ENCODE results near the gene MDM2. TPM values are rescaled to one million over a fixed set of nuclear protein-coding genes. Genes with fewer than 3 reads are reported as not detected.

MDM2 gene
- total and polyA plus RNA-seq, 2 donors (not counting 3 experiments of a cell fraction or from before 2014, with no cell fraction given) = 16.7 to 270 TPM

DNA sequence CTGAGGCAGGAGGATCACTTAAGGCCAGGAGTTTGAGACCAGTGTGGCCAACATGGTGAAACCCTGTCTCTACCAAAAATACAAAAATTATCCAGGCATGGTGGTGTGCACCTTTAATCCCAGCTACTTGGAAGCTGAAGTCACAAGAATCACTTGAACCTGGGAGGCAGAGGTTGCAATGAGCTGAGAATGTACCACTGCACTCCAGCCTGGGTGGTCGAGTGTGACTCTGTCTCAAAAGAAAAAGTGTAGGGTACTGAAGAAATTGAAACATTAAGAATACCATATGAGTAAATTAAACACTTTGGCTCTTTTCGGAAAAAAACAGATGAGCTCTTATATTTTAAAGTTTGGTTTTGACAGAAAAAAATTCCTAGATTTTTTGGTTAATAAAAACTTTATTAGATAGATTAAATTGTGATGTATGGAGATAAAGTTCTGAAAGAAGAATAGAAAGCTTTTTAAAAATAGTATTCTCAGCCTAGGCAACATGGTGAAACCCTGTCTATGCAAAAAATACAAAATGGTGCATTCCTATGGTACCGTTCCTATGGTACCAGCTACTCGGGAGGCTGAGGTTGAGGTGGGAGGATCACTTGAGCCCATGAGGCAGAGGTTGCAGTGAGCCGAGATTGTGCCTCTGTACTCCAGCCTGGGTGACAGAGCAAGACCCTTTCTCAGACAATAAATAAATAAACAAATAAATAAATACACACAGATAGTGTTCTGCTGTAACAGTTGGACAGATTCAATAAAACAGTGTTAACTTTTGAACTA, 20.1 kb downstream of the MDM2 start:
- no peaks in the 10 kb centered on the region for H3K9me1 ChIP-seq (replicated peaks; ENCODE audit: control insufficient read depth, extremely low read depth, insufficient read depth, low read length)
- H4K20me1 ChIP-seq (replicated peaks; ENCODE audit: control insufficient read depth, extremely low read depth, insufficient read depth, low read length) = peaks cover 7% of the 10 kb centered on the region
- peak overlapping the region; percentile 39 for H3K27ac ChIP-seq (ENCODE audit: insufficient read depth, low read depth, low read length)
- no peak overlapping the region for H2AFZ ChIP-seq (ENCODE audit: low read depth, low read length)
- peak; percentile 19 for TF ChIP-seq POLR2AphosphoS5 (IDR thresholded peaks at IDR 0.05; ENCODE audit: insufficient read depth, low read depth, low read length)
- no peak for TF ChIP-seq JUN (IDR thresholded peaks at IDR 0.05; ENCODE audit: borderline replicate concordance, insufficient read depth, insufficient read length, low read depth)
- intact Hi-C loops (cut with micrococcal nuclease) (loop anchor here (5.0 kb wide), 1 partner anchor 216 kb away; the partner anchor contains the start of gene RAP1B), dilution Hi-C loops (cut with MboI; ENCODE audit: extremely low pct_ligation_motif_present, low sequenced_read_pairs) (no loop called here)
- H3K9me3 ChIP-seq (replicated peaks; ENCODE audit: control insufficient read depth, insufficient read depth, low read length) = no peaks in the 10 kb centered on the region
- BruUV-seq (replicated peaks) = no TSS peak
- H3K36me3 ChIP-seq (ENCODE audit: control insufficient read depth in 2 of 2, extremely low read depth in 1 of 2, insufficient read depth in 2 of 2, low read length in 2 of 2) = peaks cover 22 to 58% of the 10 kb centered on the region in 2 experiments
- H3K9ac ChIP-seq (replicated peaks; ENCODE audit: extremely low read depth, insufficient read depth, low read length) = no peak overlapping the region
- H3K27me3 ChIP-seq (ENCODE audit: control insufficient read depth in 2 of 2, insufficient read depth in 2 of 2, low read length in 2 of 2) = no peaks in the 10 kb centered on the region
- H3K4me3 ChIP-seq (replicated peaks in 1 of 3; ENCODE audit: insufficient read depth in 1 of 3, low read depth in 1 of 3, low read length in 3 of 3) = no peak overlapping the region
- DNase-seq (ENCODE audit: low read depth, low spot score) (no peak), FAIRE-seq (no peak)
- peaks cover 27% of the 10 kb centered on the region for H3K79me2 ChIP-seq (ENCODE audit: control insufficient read depth, insufficient read depth, low read length)
- ChIA-PET CTCF (interaction anchor here (1.1 to 1.4 kb wide), 2 partner anchors 8 to 41 kb away, joined by 4 to 5 read pairs; no protein-coding TSS in a partner anchor), POLR2A (interaction anchor here (0.6 kb wide), 2 partner anchors 9 to 88 kb away, joined by 3 to 5 read pairs; no protein-coding TSS in a partner anchor)
- no peak overlapping the region for H3K4me2 ChIP-seq (ENCODE audit: insufficient read depth, low read length)
- H3K4me1 ChIP-seq (ENCODE audit: control insufficient read depth, extremely low read depth, insufficient read depth, low read length) = peaks cover 10% of the 10 kb centered on the region

DNA sequence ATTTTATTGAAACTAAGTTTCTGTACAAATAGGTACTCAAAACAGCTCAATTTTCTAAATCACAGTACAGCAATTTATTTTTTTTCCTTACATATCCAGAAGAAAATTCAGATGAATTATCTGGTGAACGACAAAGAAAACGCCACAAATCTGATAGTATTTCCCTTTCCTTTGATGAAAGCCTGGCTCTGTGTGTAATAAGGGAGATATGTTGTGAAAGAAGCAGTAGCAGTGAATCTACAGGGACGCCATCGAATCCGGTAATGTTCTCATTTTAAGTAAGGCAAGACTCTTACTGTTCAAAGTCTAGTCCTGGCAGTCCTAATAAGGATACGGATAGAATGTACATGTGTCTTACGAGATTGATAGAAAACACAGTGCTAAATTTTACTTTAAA, 20.7 kb downstream of the MDM2 start:
- Histone ChIP-seq H2AFZ (ENCODE audit: low read depth, low read length) (no peak overlapping the region), H3K9ac (replicated peaks; ENCODE audit: extremely low read depth, insufficient read depth, low read length) (no peak overlapping the region), H3K4me2 (ENCODE audit: insufficient read depth, low read length) (no peak overlapping the region), H4K20me1 (replicated peaks; ENCODE audit: control insufficient read depth, extremely low read depth, insufficient read depth, low read length) (peaks cover 3% of the 10 kb centered on the region), H3K79me2 (ENCODE audit: control insufficient read depth, insufficient read depth, low read length) (peaks cover 23% of the 10 kb centered on the region), H3K9me3 (replicated peaks; ENCODE audit: control insufficient read depth, insufficient read depth, low read length) (no peaks in the 10 kb centered on the region), H3K36me3 (ENCODE audit: control insufficient read depth in 2 of 2, extremely low read depth in 1 of 2, insufficient read depth in 2 of 2, low read length in 2 of 2) (peaks cover 22 to 52% of the 10 kb centered on the region in 2 experiments), H3K27ac (ENCODE audit: insufficient read depth, low read depth, low read length) (no peak overlapping the region), H3K4me1 (ENCODE audit: control insufficient read depth, extremely low read depth, insufficient read depth, low read length) (peaks cover 10% of the 10 kb centered on the region), H3K4me3 (replicated peaks in 1 of 3; ENCODE audit: insufficient read depth in 1 of 3, low read depth in 1 of 3, low read length in 3 of 3) (no peak overlapping the region), H3K9me1 (replicated peaks; ENCODE audit: control insufficient read depth, extremely low read depth, insufficient read depth, low read length) (no peaks in the 10 kb centered on the region), H3K27me3 (ENCODE audit: control insufficient read depth in 2 of 2, insufficient read depth in 2 of 2, low read length in 2 of 2) (no peaks in the 10 kb centered on the region)
- FAIRE-seq = no peak
- TF ChIP-seq, protein P1, sequence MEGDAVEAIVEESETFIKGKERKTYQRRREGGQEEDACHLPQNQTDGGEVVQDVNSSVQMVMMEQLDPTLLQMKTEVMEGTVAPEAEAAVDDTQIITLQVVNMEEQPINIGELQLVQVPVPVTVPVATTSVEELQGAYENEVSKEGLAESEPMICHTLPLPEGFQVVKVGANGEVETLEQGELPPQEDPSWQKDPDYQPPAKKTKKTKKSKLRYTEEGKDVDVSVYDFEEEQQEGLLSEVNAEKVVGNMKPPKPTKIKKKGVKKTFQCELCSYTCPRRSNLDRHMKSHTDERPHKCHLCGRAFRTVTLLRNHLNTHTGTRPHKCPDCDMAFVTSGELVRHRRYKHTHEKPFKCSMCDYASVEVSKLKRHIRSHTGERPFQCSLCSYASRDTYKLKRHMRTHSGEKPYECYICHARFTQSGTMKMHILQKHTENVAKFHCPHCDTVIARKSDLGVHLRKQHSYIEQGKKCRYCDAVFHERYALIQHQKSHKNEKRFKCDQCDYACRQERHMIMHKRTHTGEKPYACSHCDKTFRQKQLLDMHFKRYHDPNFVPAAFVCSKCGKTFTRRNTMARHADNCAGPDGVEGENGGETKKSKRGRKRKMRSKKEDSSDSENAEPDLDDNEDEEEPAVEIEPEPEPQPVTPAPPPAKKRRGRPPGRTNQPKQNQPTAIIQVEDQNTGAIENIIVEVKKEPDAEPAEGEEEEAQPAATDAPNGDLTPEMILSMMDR (IDR thresholded peaks at IDR 0.05; ENCODE audit: extremely low read depth in 1 of 2, insufficient read depth in 1 of 2, low read depth in 1 of 2, low read length in 2 of 2) = no peak
- no peak for TF ChIP-seq JUN (IDR thresholded peaks at IDR 0.05; ENCODE audit: borderline replicate concordance, insufficient read depth, insufficient read length, low read depth)
- TF ChIP-seq POLR2AphosphoS5 (IDR thresholded peaks at IDR 0.05; ENCODE audit: insufficient read depth, low read depth, low read length) = no peak
- TF ChIP-seq MYC (IDR thresholded peaks at IDR 0.05; ENCODE audit: low read depth, low read length) = no peak
- TF ChIP-seq GATA2 (IDR thresholded peaks at IDR 0.05; ENCODE audit: insufficient read depth, insufficient read length, low read depth, low read length) = no peak
- TF ChIP-seq, protein P2, sequence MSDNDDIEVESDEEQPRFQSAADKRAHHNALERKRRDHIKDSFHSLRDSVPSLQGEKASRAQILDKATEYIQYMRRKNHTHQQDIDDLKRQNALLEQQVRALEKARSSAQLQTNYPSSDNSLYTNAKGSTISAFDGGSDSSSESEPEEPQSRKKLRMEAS (IDR thresholded peaks at IDR 0.05; ENCODE audit: insufficient read depth, insufficient read length) = no peak
- no peak for TF ChIP-seq FOS (IDR thresholded peaks at IDR 0.05; ENCODE audit: borderline replicate concordance, insufficient read depth, low read length)
- TF ChIP-seq POLR2A (IDR thresholded peaks at IDR 0.05; ENCODE audit: low read depth, low read length) = no peak
- TF ChIP-seq EZH2 (IDR thresholded peaks at IDR 0.05; ENCODE audit: borderline replicate concordance, low read depth, low read length, severe bottlenecking) = no peak
- BruUV-seq (replicated peaks) = no TSS peak
- no peak for DNase-seq (ENCODE audit: low read depth, low spot score)
- dilution Hi-C loops (cut with MboI; ENCODE audit: extremely low pct_ligation_motif_present, low sequenced_read_pairs) (no loop called here), intact Hi-C loops (cut with micrococcal nuclease) (loop anchor here (5.0 kb wide), 1 partner anchor 216 kb away; the partner anchor contains the start of gene RAP1B)
- ChIA-PET POLR2A (interaction anchor here (0.6 kb wide), 1 partner anchor 10 kb away, joined by 3 read pairs; no protein-coding TSS in a partner anchor), CTCF (interaction anchor here (1.1 kb wide), 1 partner anchor 9 kb away, joined by 5 read pairs; no protein-coding TSS in a partner anchor)
